ENCODE measurements around the gene MAST2.

The MAST2 gene

DNA sequence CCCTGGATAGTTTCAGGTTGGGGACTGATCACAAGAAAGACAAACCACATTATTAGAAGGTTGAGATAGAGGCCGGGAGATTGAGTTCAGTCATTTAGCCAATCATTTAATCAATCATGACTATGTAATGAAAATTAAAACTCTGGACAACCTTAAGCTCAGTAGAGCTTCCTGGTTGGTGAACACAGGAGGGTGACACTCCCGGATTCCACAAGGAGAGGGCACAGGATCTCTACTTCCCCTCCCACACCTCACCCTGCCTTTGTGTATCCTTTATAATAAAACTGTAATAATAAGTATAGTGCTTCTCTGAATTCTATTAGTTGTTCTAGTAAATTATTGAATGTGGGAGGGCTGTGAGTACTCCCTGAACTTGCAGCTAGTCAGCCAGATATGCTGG lies 178.9 kb downstream of the MAST2 start:
- Histone ChIP-seq H3K36me3 (ENCODE audit: insufficient read depth, insufficient read length, low read length) (peaks cover 10% of the 10 kb centered on the region), H3K9ac (ENCODE audit: insufficient read length, low read depth) (no peak overlapping the region), H3K4me1 (ENCODE audit: insufficient read depth, insufficient read length) (no peaks in the 10 kb centered on the region), H3K4me3 (ENCODE audit: insufficient read length, low read depth) (no peak overlapping the region), H3K9me3 (ENCODE audit: insufficient read depth, low read length) (no peaks in the 10 kb centered on the region), H3K27me3 (ENCODE audit: insufficient read depth, insufficient read length) (no peaks in the 10 kb centered on the region)
- no peak for TF ChIP-seq ZNF274 (IDR thresholded peaks at IDR 0.05; ENCODE audit: low read depth, low read length)
- no peak for TF ChIP-seq YY1 (IDR thresholded peaks at IDR 0.05; ENCODE audit: insufficient read depth, insufficient read length)
- TF ChIP-seq SUZ12 (IDR thresholded peaks at IDR 0.05; ENCODE audit: extremely low read depth, insufficient read depth, insufficient read length), result no peak
- DNase-seq (ENCODE audit: low read depth, low spot score), result no peak

GRCh38 chr1:45983967-45984366 lies 180.6 kb downstream of the MAST2 start:
- Histone ChIP-seq H3K36me3 (ENCODE audit: insufficient read depth, insufficient read length, low read length) (peaks cover 10% of the 10 kb centered on the region), H3K9me3 (ENCODE audit: insufficient read depth, low read length) (no peaks in the 10 kb centered on the region), H3K4me3 (ENCODE audit: insufficient read length, low read depth) (no peak overlapping the region), H3K9ac (ENCODE audit: insufficient read length, low read depth) (no peak overlapping the region), H3K27me3 (ENCODE audit: insufficient read depth, insufficient read length) (no peaks in the 10 kb centered on the region), H3K4me1 (ENCODE audit: insufficient read depth, insufficient read length) (no peaks in the 10 kb centered on the region)
- TF ChIP-seq ZNF274 (IDR thresholded peaks at IDR 0.05; ENCODE audit: low read depth, low read length), result no peak
- no peak for TF ChIP-seq YY1 (IDR thresholded peaks at IDR 0.05; ENCODE audit: insufficient read depth, insufficient read length)
- no peak for TF ChIP-seq SUZ12 (IDR thresholded peaks at IDR 0.05; ENCODE audit: extremely low read depth, insufficient read depth, insufficient read length)
- DNase-seq (ENCODE audit: low read depth, low spot score), result no peak

DNA sequence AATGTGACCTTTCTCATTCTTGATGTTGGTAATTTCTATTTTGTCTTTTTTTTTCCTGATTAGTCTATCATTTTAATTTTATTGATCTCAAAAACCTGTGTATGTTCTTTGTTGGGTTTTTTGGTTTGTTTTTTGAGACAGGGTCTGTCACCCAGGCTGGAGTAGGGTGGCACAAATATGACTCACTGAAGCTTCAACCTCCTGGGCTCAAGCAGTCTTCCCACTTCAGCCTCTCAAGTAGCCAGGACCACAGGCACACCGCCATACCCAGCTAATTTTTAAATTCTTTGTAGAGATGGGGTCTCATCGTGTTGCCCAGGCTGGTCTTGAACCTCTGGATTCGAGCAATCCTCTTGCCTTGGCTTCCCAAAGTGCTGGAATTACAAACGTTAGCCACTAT lies 183.8 kb downstream of the MAST2 start:
- Histone ChIP-seq H3K27me3 (ENCODE audit: insufficient read depth, insufficient read length) (no peaks in the 10 kb centered on the region), H3K9me3 (ENCODE audit: insufficient read depth, low read length) (peaks cover 10% of the 10 kb centered on the region), H3K9ac (ENCODE audit: insufficient read length, low read depth) (no peak overlapping the region), H3K36me3 (ENCODE audit: insufficient read depth, insufficient read length, low read length) (peaks cover 7% of the 10 kb centered on the region), H3K4me3 (ENCODE audit: insufficient read length, low read depth) (no peak overlapping the region), H3K4me1 (ENCODE audit: insufficient read depth, insufficient read length) (no peaks in the 10 kb centered on the region)
- TF ChIP-seq YY1 (IDR thresholded peaks at IDR 0.05; ENCODE audit: insufficient read depth, insufficient read length), result no peak
- TF ChIP-seq SUZ12 (IDR thresholded peaks at IDR 0.05; ENCODE audit: extremely low read depth, insufficient read depth, insufficient read length), result no peak
- no peak for TF ChIP-seq ZNF274 (IDR thresholded peaks at IDR 0.05; ENCODE audit: low read depth, low read length)
- DNase-seq (ENCODE audit: low read depth, low spot score), result no peak

DNA sequence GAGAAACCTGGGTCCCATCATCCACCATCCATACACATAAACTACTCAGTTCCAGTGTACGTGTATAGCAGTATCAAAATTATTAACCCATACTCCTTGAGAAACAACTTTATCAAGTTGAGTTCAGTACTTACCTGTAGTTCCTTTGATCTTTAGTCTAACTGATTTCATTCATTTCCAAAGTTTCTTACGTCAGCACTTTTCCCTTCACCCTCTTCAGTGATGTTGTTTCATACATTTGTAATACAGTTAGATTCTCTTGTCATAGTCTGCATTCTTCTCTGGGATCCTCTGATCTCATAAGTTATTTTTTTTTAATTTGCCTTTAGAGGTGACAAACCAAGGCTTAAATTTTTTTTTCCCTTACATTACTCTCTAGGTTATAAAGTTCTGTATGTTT lies 185.8 kb downstream of the MAST2 start:
- no peak overlapping the region for H3K9ac ChIP-seq (ENCODE audit: insufficient read length, low read depth)
- H3K9me3 ChIP-seq (ENCODE audit: insufficient read depth, low read length), result peaks cover 10% of the 10 kb centered on the region
- H3K4me1 ChIP-seq (ENCODE audit: insufficient read depth, insufficient read length), result no peaks in the 10 kb centered on the region
- TF ChIP-seq SUZ12 (IDR thresholded peaks at IDR 0.05; ENCODE audit: extremely low read depth, insufficient read depth, insufficient read length), result no peak
- H3K36me3 ChIP-seq (ENCODE audit: insufficient read depth, insufficient read length, low read length), result peaks cover 4% of the 10 kb centered on the region
- DNase-seq (ENCODE audit: low read depth, low spot score), result no peak
- no peaks in the 10 kb centered on the region for H3K27me3 ChIP-seq (ENCODE audit: insufficient read depth, insufficient read length)
- no peak overlapping the region for H3K4me3 ChIP-seq (ENCODE audit: insufficient read length, low read depth)

- Histone ChIP-seq H3K4me3 (ENCODE audit: insufficient read length, low read depth) (no peak overlapping the region), H3K27me3 (ENCODE audit: insufficient read depth, insufficient read length) (no peaks in the 10 kb centered on the region), H3K36me3 (ENCODE audit: insufficient read depth, insufficient read length, low read length) (peaks cover 9% of the 10 kb centered on the region), H3K9ac (ENCODE audit: insufficient read length, low read depth) (no peak overlapping the region), H3K9me3 (ENCODE audit: insufficient read depth, low read length) (peaks cover 10% of the 10 kb centered on the region), H3K4me1 (ENCODE audit: insufficient read depth, insufficient read length) (no peaks in the 10 kb centered on the region)
- DNase-seq (ENCODE audit: low read depth, low spot score), result no peak
- TF ChIP-seq YY1 (IDR thresholded peaks at IDR 0.05; ENCODE audit: insufficient read depth, insufficient read length), result no peak
Observed at GRCh38 chr1:45994423-45994822, 191.0 kb downstream of the MAST2 start.

- Histone ChIP-seq H3K27me3 (ENCODE audit: insufficient read depth, insufficient read length) (no peaks in the 10 kb centered on the region), H3K9ac (ENCODE audit: insufficient read length, low read depth) (no peak overlapping the region), H3K9me3 (ENCODE audit: insufficient read depth, low read length) (peaks cover 10% of the 10 kb centered on the region), H3K4me1 (ENCODE audit: insufficient read depth, insufficient read length) (no peaks in the 10 kb centered on the region), H3K36me3 (ENCODE audit: insufficient read depth, insufficient read length, low read length) (peaks cover 17% of the 10 kb centered on the region), H3K4me3 (ENCODE audit: insufficient read length, low read depth) (no peak overlapping the region)
- no peak for DNase-seq (ENCODE audit: low read depth, low spot score)
- TF ChIP-seq SUZ12 (IDR thresholded peaks at IDR 0.05; ENCODE audit: extremely low read depth, insufficient read depth, insufficient read length) (no peak), ZNF274 (IDR thresholded peaks at IDR 0.05; ENCODE audit: low read depth, low read length) (no peak), YY1 (IDR thresholded peaks at IDR 0.05; ENCODE audit: insufficient read depth, insufficient read length) (no peak)
Observed at GRCh38 chr1:45995298-45995697, 191.9 kb downstream of the MAST2 start.

GRCh38 chr1:45998020-45998617 lies 194.7 kb downstream of the MAST2 start:
- no peak for DNase-seq (ENCODE audit: low read depth, low spot score)
- H3K27me3 ChIP-seq (ENCODE audit: insufficient read depth, insufficient read length), result no peaks in the 10 kb centered on the region
- H3K4me1 ChIP-seq (ENCODE audit: insufficient read depth, insufficient read length), result no peaks in the 10 kb centered on the region
- TF ChIP-seq YY1 (IDR thresholded peaks at IDR 0.05; ENCODE audit: insufficient read depth, insufficient read length) (no peak), ZNF274 (IDR thresholded peaks at IDR 0.05; ENCODE audit: low read depth, low read length) (no peak), SUZ12 (IDR thresholded peaks at IDR 0.05; ENCODE audit: extremely low read depth, insufficient read depth, insufficient read length) (no peak)
- H3K36me3 ChIP-seq (ENCODE audit: insufficient read depth, insufficient read length, low read length), result peaks cover 39% of the 10 kb centered on the region
- no peaks in the 10 kb centered on the region for H3K9me3 ChIP-seq (ENCODE audit: insufficient read depth, low read length)
- no peak overlapping the region for H3K4me3 ChIP-seq (ENCODE audit: insufficient read length, low read depth)
- no peak overlapping the region for H3K9ac ChIP-seq (ENCODE audit: insufficient read length, low read depth)

DNA sequence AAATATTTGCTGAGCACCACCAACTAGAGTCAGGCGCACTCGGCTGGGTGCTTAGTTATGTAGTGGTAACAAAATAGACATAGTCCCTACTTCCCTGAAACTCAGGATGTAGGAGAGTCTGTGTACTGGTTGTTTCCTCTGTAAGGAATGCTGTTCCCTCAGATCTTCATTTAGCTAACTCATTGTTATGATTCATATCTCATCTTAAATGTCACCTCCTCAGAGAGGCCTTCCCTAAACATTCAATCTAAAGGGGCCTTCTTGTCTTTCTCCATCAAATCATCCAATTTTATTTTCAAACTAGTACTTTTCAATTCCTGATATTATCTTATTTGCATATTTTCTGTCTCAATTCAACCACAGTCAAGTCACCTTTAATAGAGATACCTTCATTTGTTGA lies 196.1 kb downstream of the MAST2 start:
- H3K9me3 ChIP-seq (ENCODE audit: insufficient read depth, low read length), result no peaks in the 10 kb centered on the region
- no peaks in the 10 kb centered on the region for H3K27me3 ChIP-seq (ENCODE audit: insufficient read depth, insufficient read length)
- no peaks in the 10 kb centered on the region for H3K4me1 ChIP-seq (ENCODE audit: insufficient read depth, insufficient read length)
- H3K4me3 ChIP-seq (ENCODE audit: insufficient read length, low read depth), result no peak overlapping the region
- no peak for DNase-seq (ENCODE audit: low read depth, low spot score)
- no peak overlapping the region for H3K9ac ChIP-seq (ENCODE audit: insufficient read length, low read depth)
- peaks cover 48% of the 10 kb centered on the region for H3K36me3 ChIP-seq (ENCODE audit: insufficient read depth, insufficient read length, low read length)
- no peak for TF ChIP-seq ZNF274 (IDR thresholded peaks at IDR 0.05; ENCODE audit: low read depth, low read length)
- TF ChIP-seq SUZ12 (IDR thresholded peaks at IDR 0.05; ENCODE audit: extremely low read depth, insufficient read depth, insufficient read length), result no peak
- no peak for TF ChIP-seq YY1 (IDR thresholded peaks at IDR 0.05; ENCODE audit: insufficient read depth, insufficient read length)

All from NT2/D1 (cell line).